ENCODE data around the gene GALNT16.
"Not testable (repeated sequence)": the region's sequence is repeated elsewhere in the genome, so short reads cannot be mapped to it uniquely, and the experiment has no call there.

GALNT16 gene

GRCh38 chr14:69376439-69376838, 116.5 kb downstream of the GALNT16 start:
- H3K27me3 ChIP-seq (ENCODE audit: control insufficient read depth in 1 of 2, insufficient read depth in 2 of 2, low read length in 2 of 2), result no peaks in the 10 kb centered on the region
- H3K36me3 ChIP-seq (ENCODE audit: control insufficient read depth in 2 of 2, insufficient read depth in 2 of 2, low read length in 2 of 2), result peaks cover 16 to 21% of the 10 kb centered on the region in 2 donors
- H3K4me3 ChIP-seq (ENCODE audit: low read length in 2 of 2), result no peak overlapping the region
- no peaks in the 10 kb centered on the region for H3K4me1 ChIP-seq (ENCODE audit: control insufficient read depth, insufficient read depth, low read length)
- no peaks in the 10 kb centered on the region for H3K9me3 ChIP-seq (ENCODE audit: control insufficient read depth in 2 of 2, low read length in 2 of 2)
- H3K27ac ChIP-seq (ENCODE audit: low read length), result no peak overlapping the region
- no peak overlapping the region for H3K9ac ChIP-seq (ENCODE audit: low read length in 2 of 2)

- Histone ChIP-seq H3K27ac (ENCODE audit: low read length) (no peak overlapping the region), H3K4me3 (ENCODE audit: low read length in 2 of 2) (no peak overlapping the region), H3K9ac (ENCODE audit: low read length in 2 of 2) (no peak overlapping the region), H3K9me3 (ENCODE audit: control insufficient read depth in 2 of 2, low read length in 2 of 2) (no peaks in the 10 kb centered on the region), H3K4me1 (ENCODE audit: control insufficient read depth, insufficient read depth, low read length) (no peaks in the 10 kb centered on the region), H3K36me3 (ENCODE audit: control insufficient read depth in 2 of 2, insufficient read depth in 2 of 2, low read length in 2 of 2) (peaks cover 16 to 19% of the 10 kb centered on the region in 2 donors), H3K27me3 (ENCODE audit: control insufficient read depth in 1 of 2, insufficient read depth in 2 of 2, low read length in 2 of 2) (no peaks in the 10 kb centered on the region)
Observed at GRCh38 chr14:69378274-69378673, 118.3 kb downstream of the GALNT16 start.

- Histone ChIP-seq H3K27ac (ENCODE audit: low read length) (no peak overlapping the region), H3K9ac (ENCODE audit: low read length in 2 of 2) (no peak overlapping the region), H3K4me1 (ENCODE audit: control insufficient read depth, insufficient read depth, low read length) (no peaks in the 10 kb centered on the region), H3K36me3 (ENCODE audit: control insufficient read depth in 2 of 2, insufficient read depth in 2 of 2, low read length in 2 of 2) (peaks cover 22 to 23% of the 10 kb centered on the region in 2 donors), H3K27me3 (ENCODE audit: control insufficient read depth in 1 of 2, insufficient read depth in 2 of 2, low read length in 2 of 2) (no peaks in the 10 kb centered on the region), H3K4me3 (ENCODE audit: low read length in 2 of 2) (no peak overlapping the region), H3K9me3 (ENCODE audit: control insufficient read depth in 2 of 2, low read length in 2 of 2) (no peaks in the 10 kb centered on the region)
Observed at GRCh38 chr14:69387311-69387710, 127.4 kb downstream of the GALNT16 start.

- not testable (repeated sequence) for H3K4me1 ChIP-seq (ENCODE audit: control insufficient read depth, insufficient read depth, low read length)
Observed at GRCh38 chr14:69391400-69391799, 131.4 kb downstream of the GALNT16 start.

GRCh38 chr14:69392481-69392880, 132.5 kb downstream of the GALNT16 start:
- no peaks in the 10 kb centered on the region for H3K9me3 ChIP-seq (ENCODE audit: control insufficient read depth in 2 of 2, low read length in 2 of 2)
- H3K36me3 ChIP-seq (ENCODE audit: control insufficient read depth in 2 of 2, insufficient read depth in 2 of 2, low read length in 2 of 2), result peaks cover 32 to 34% of the 10 kb centered on the region in 2 donors
- H3K27ac ChIP-seq (ENCODE audit: low read length), result no peak overlapping the region
- no peak overlapping the region for H3K9ac ChIP-seq (ENCODE audit: low read length in 2 of 2)
- H3K4me1 ChIP-seq (ENCODE audit: control insufficient read depth, insufficient read depth, low read length), result peaks cover 8% of the 10 kb centered on the region
- no peaks in the 10 kb centered on the region for H3K27me3 ChIP-seq (ENCODE audit: control insufficient read depth in 1 of 2, insufficient read depth in 2 of 2, low read length in 2 of 2)
- no peak overlapping the region for H3K4me3 ChIP-seq (ENCODE audit: low read length in 2 of 2)

More at GRCh38 chr14:69391400-69391799, 131.4 kb downstream of the GALNT16 start:
- H3K4me3 ChIP-seq (ENCODE audit: low read length in 2 of 2); H3K27me3 ChIP-seq (ENCODE audit: control insufficient read depth in 1 of 2, insufficient read depth in 2 of 2, low read length in 2 of 2); H3K27ac ChIP-seq (ENCODE audit: low read length); H3K9me3 ChIP-seq (ENCODE audit: control insufficient read depth in 2 of 2, low read length in 2 of 2); H3K9ac ChIP-seq (ENCODE audit: low read length in 2 of 2): not testable (repeated sequence)
- peaks cover 36 to 38% of the 10 kb centered on the region in 2 donors for H3K36me3 ChIP-seq (ENCODE audit: control insufficient read depth in 2 of 2, insufficient read depth in 2 of 2, low read length in 2 of 2)

GRCh38 chr14:69395929-69396328, 136.0 kb downstream of the GALNT16 start:
- no peak overlapping the region for H3K9ac ChIP-seq (ENCODE audit: low read length in 2 of 2)
- peaks cover 30 to 31% of the 10 kb centered on the region in 2 donors for H3K36me3 ChIP-seq (ENCODE audit: control insufficient read depth in 2 of 2, insufficient read depth in 2 of 2, low read length in 2 of 2)
- H3K27ac ChIP-seq (ENCODE audit: low read length), result no peak overlapping the region
- no peak overlapping the region for H3K4me3 ChIP-seq (ENCODE audit: low read length in 2 of 2)
- peaks cover 26% of the 10 kb centered on the region for H3K4me1 ChIP-seq (ENCODE audit: control insufficient read depth, insufficient read depth, low read length)
- H3K9me3 ChIP-seq (ENCODE audit: control insufficient read depth in 2 of 2, low read length in 2 of 2), result no peaks in the 10 kb centered on the region
- H3K27me3 ChIP-seq (ENCODE audit: control insufficient read depth in 1 of 2, insufficient read depth in 2 of 2, low read length in 2 of 2), result no peaks in the 10 kb centered on the region

- Histone ChIP-seq H3K27ac (ENCODE audit: low read length) (peak within 1 kb of the TSS; percentile 91), H3K27me3 (ENCODE audit: control insufficient read depth in 1 of 2, insufficient read depth in 2 of 2, low read length in 2 of 2) (no peaks in the 10 kb centered on the region), H3K9me3 (ENCODE audit: control insufficient read depth in 2 of 2, low read length in 2 of 2) (no peaks in the 10 kb centered on the region), H3K4me3 (ENCODE audit: low read length in 2 of 2) (peak within 1 kb of the TSS; percentile 88 to 99), H3K4me1 (ENCODE audit: control insufficient read depth, insufficient read depth, low read length) (peaks cover 30% of the 10 kb centered on the region), H3K36me3 (ENCODE audit: control insufficient read depth in 2 of 2, insufficient read depth in 2 of 2, low read length in 2 of 2) (peaks cover 23 to 26% of the 10 kb centered on the region in 2 donors), H3K9ac (ENCODE audit: low read length in 2 of 2) (peak within 1 kb of the TSS; percentile 97)
Observed at GRCh38 chr14:69398053-69398817, 138.3 kb downstream of the GALNT16 start, which contains the start of the genes ERH and SLC39A9. TSS of gene ERH (minus strand) at chr14:69398299. CDS start at chr14:69398233, 66 bp downstream. TSS of gene SLC39A9 (plus strand) at chr14:69398692. CDS start at chr14:69399370, 678 bp downstream.

GRCh38 chr14:69398818-69399210, 138.9 kb downstream of the GALNT16 start:
- H3K4me1 ChIP-seq (ENCODE audit: control insufficient read depth, insufficient read depth, low read length), result peaks cover 30% of the 10 kb centered on the region
- H3K27ac ChIP-seq (ENCODE audit: low read length), result peak overlapping the region; percentile 91
- H3K36me3 ChIP-seq (ENCODE audit: control insufficient read depth in 2 of 2, insufficient read depth in 2 of 2, low read length in 2 of 2), result peaks cover 18 to 20% of the 10 kb centered on the region in 2 donors
- H3K4me3 ChIP-seq (ENCODE audit: low read length in 2 of 2), result peak overlapping the region; percentile 88 to 99
- H3K9ac ChIP-seq (ENCODE audit: low read length in 2 of 2), result peak overlapping the region; percentile 97
- no peaks in the 10 kb centered on the region for H3K9me3 ChIP-seq (ENCODE audit: control insufficient read depth in 2 of 2, low read length in 2 of 2)
- H3K27me3 ChIP-seq (ENCODE audit: control insufficient read depth in 1 of 2, insufficient read depth in 2 of 2, low read length in 2 of 2), result no peaks in the 10 kb centered on the region

GRCh38 chr14:69399750-69400149, 139.8 kb downstream of the GALNT16 start:
- peaks cover 30% of the 10 kb centered on the region for H3K4me1 ChIP-seq (ENCODE audit: control insufficient read depth, insufficient read depth, low read length)
- no peak overlapping the region for H3K9ac ChIP-seq (ENCODE audit: low read length in 2 of 2)
- no peaks in the 10 kb centered on the region for H3K27me3 ChIP-seq (ENCODE audit: control insufficient read depth in 1 of 2, insufficient read depth in 2 of 2, low read length in 2 of 2)
- H3K4me3 ChIP-seq (ENCODE audit: low read length in 2 of 2), result peak overlapping the region; percentile 88 to 99
- no peak overlapping the region for H3K27ac ChIP-seq (ENCODE audit: low read length)
- H3K36me3 ChIP-seq (ENCODE audit: control insufficient read depth in 2 of 2, insufficient read depth in 2 of 2, low read length in 2 of 2), result peaks cover 11 to 13% of the 10 kb centered on the region in 2 donors
- no peaks in the 10 kb centered on the region for H3K9me3 ChIP-seq (ENCODE audit: control insufficient read depth in 2 of 2, low read length in 2 of 2)

GRCh38 chr14:69400154-69400553, 140.2 kb downstream of the GALNT16 start:
- H3K4me3 ChIP-seq (ENCODE audit: low read length in 2 of 2), result peak overlapping the region; percentile 88 to 99
- peaks cover 8 to 9% of the 10 kb centered on the region in 2 donors for H3K36me3 ChIP-seq (ENCODE audit: control insufficient read depth in 2 of 2, insufficient read depth in 2 of 2, low read length in 2 of 2)
- no peaks in the 10 kb centered on the region for H3K27me3 ChIP-seq (ENCODE audit: control insufficient read depth in 1 of 2, insufficient read depth in 2 of 2, low read length in 2 of 2)
- peaks cover 30% of the 10 kb centered on the region for H3K4me1 ChIP-seq (ENCODE audit: control insufficient read depth, insufficient read depth, low read length)
- H3K27ac ChIP-seq (ENCODE audit: low read length), result no peak overlapping the region
- H3K9ac ChIP-seq (ENCODE audit: low read length in 2 of 2), result no peak overlapping the region
- no peaks in the 10 kb centered on the region for H3K9me3 ChIP-seq (ENCODE audit: control insufficient read depth in 2 of 2, low read length in 2 of 2)

- H3K27ac ChIP-seq (ENCODE audit: low read length), result no peak overlapping the region
- no peak overlapping the region for H3K4me3 ChIP-seq (ENCODE audit: low read length in 2 of 2)
- H3K9me3 ChIP-seq (ENCODE audit: control insufficient read depth in 2 of 2, low read length in 2 of 2), result no peaks in the 10 kb centered on the region
- H3K27me3 ChIP-seq (ENCODE audit: control insufficient read depth in 1 of 2, insufficient read depth in 2 of 2, low read length in 2 of 2), result no peaks in the 10 kb centered on the region
- H3K9ac ChIP-seq (ENCODE audit: low read length in 2 of 2), result no peak overlapping the region
- H3K4me1 ChIP-seq (ENCODE audit: control insufficient read depth, insufficient read depth, low read length), result peaks cover 28% of the 10 kb centered on the region
- H3K36me3 ChIP-seq (ENCODE audit: control insufficient read depth in 2 of 2, insufficient read depth in 2 of 2, low read length in 2 of 2), result peaks cover 0 to 2% of the 10 kb centered on the region in 2 donors
Observed at GRCh38 chr14:69401841-69402240, 141.9 kb downstream of the GALNT16 start.
